Ishikawa (cell line): ENCODE measurements around the gene FHIT.
A peak's percentile ranks its signal among the peaks of the same experiment; 100 is the strongest.

ENCODE experiments used
- CEBPB ChIP-seq: IDR thresholded peaks from 2 replicates; pipeline ENCODE4 v1.6.1; 2012
- CREB1 ChIP-seq: IDR thresholded peaks from 2 replicates; pipeline ENCODE4 v1.6.1; 2012; ENCODE audit warnings: low read depth
- EGR1 ChIP-seq: IDR thresholded peaks from 2 replicates; pipeline ENCODE4 v1.6.1; 2012
- EP300 ChIP-seq: IDR thresholded peaks from 2 replicates; pipeline ENCODE4 v1.6.1; 2012; ENCODE audit warnings: borderline replicate concordance
- FOXM1 ChIP-seq: IDR thresholded peaks from 2 replicates; pipeline ENCODE4 v1.6.1; 2012; ENCODE audit warnings: low read depth, borderline replicate concordance
- NFIC ChIP-seq: IDR thresholded peaks from 2 replicates; pipeline ENCODE4 v1.6.1; 2012
- RAD21 ChIP-seq: IDR thresholded peaks from 2 replicates; pipeline ENCODE4 v1.6.1; 2012; ENCODE audit warnings: low read depth
- TAF1 ChIP-seq: IDR thresholded peaks from 2 replicates; pipeline ENCODE4 v1.6.1; 2012; ENCODE audit warnings: low read depth, mild to moderate bottlenecking
- TCF12 ChIP-seq: IDR thresholded peaks from 2 replicates; pipeline ENCODE4 v1.6.1; 2012; ENCODE audit warnings: low read depth
- TEAD4 ChIP-seq: IDR thresholded peaks from 2 replicates; pipeline ENCODE4 v1.6.1; 2012
- YY1 ChIP-seq: IDR thresholded peaks from 2 replicates; pipeline ENCODE4 v1.6.1; 2012; ENCODE audit warnings: low read depth
- ZBTB7A ChIP-seq: IDR thresholded peaks from 2 replicates; pipeline ENCODE4 v1.6.1; 2012; ENCODE audit warnings: low read depth
- TF ChIP-seq, protein P1 (sequence below): IDR thresholded peaks from 2 replicates; pipeline ENCODE4 v1.6.1; 2012
- TF ChIP-seq, protein P2 (sequence below): IDR thresholded peaks from 2 replicates; pipeline ENCODE4 v1.6.1; 2012; ENCODE audit warnings: low read depth, mild to moderate bottlenecking
- TF ChIP-seq, protein P3 (sequence below): IDR thresholded peaks from 2 replicates; pipeline ENCODE4 v1.6.1; 2012

FHIT gene

DNA sequence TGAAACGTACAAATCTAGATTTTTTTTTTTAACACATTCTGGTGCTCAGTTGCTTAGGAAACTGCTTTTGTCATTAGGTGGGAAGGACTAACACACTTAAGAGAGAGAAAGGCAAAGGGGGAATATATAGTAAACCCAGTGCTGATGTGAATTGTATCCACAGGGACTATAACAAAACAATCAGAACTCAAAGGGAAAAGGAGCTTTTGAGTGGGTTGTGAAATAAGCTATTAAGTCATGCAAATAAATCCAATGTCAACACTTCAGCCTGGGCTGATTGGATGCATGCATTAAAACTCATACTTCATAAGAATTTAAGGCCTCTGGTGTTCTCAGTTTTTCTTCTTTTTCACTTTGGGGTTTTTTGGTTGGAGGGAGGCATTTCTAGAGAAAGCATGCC lies 628.9 kb downstream of the FHIT start:
- no peak for TF ChIP-seq TEAD4

DNA sequence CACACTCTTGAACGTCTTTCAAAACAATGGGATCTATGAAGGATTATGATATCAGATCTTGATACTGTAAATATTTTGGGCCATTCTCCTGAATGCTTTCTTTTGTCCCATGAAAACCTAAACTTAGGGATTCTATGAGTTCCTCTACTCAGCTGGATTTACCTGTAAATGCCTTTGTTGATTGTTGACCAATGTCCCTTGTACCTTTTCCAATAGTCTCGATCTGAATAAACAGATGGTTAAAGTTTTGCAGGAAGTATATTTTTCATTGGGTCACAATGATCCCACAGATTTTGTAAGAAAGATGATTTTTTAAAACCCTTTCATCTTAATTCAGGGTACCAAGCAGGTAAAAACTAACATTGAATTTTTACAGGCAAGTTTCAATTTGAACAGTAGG lies 634.1 kb downstream of the FHIT start:
- TF ChIP-seq CEBPB (no peak), TAF1 (no peak), FOXM1 (no peak), EP300 (no peak), TCF12 (no peak), NFIC (no peak), EGR1 (no peak), YY1 (no peak), TEAD4 (no peak), RAD21 (no peak), ZBTB7A (no peak), CREB1 (no peak)
- TF ChIP-seq, protein P1, sequence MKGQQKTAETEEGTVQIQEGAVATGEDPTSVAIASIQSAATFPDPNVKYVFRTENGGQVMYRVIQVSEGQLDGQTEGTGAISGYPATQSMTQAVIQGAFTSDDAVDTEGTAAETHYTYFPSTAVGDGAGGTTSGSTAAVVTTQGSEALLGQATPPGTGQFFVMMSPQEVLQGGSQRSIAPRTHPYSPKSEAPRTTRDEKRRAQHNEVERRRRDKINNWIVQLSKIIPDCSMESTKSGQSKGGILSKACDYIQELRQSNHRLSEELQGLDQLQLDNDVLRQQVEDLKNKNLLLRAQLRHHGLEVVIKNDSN, result no peak
- TF ChIP-seq, protein P2, sequence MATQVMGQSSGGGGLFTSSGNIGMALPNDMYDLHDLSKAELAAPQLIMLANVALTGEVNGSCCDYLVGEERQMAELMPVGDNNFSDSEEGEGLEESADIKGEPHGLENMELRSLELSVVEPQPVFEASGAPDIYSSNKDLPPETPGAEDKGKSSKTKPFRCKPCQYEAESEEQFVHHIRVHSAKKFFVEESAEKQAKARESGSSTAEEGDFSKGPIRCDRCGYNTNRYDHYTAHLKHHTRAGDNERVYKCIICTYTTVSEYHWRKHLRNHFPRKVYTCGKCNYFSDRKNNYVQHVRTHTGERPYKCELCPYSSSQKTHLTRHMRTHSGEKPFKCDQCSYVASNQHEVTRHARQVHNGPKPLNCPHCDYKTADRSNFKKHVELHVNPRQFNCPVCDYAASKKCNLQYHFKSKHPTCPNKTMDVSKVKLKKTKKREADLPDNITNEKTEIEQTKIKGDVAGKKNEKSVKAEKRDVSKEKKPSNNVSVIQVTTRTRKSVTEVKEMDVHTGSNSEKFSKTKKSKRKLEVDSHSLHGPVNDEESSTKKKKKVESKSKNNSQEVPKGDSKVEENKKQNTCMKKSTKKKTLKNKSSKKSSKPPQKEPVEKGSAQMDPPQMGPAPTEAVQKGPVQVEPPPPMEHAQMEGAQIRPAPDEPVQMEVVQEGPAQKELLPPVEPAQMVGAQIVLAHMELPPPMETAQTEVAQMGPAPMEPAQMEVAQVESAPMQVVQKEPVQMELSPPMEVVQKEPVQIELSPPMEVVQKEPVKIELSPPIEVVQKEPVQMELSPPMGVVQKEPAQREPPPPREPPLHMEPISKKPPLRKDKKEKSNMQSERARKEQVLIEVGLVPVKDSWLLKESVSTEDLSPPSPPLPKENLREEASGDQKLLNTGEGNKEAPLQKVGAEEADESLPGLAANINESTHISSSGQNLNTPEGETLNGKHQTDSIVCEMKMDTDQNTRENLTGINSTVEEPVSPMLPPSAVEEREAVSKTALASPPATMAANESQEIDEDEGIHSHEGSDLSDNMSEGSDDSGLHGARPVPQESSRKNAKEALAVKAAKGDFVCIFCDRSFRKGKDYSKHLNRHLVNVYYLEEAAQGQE, result no peak
- TF ChIP-seq, protein P3, sequence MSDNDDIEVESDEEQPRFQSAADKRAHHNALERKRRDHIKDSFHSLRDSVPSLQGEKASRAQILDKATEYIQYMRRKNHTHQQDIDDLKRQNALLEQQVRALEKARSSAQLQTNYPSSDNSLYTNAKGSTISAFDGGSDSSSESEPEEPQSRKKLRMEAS, result no peak

DNA sequence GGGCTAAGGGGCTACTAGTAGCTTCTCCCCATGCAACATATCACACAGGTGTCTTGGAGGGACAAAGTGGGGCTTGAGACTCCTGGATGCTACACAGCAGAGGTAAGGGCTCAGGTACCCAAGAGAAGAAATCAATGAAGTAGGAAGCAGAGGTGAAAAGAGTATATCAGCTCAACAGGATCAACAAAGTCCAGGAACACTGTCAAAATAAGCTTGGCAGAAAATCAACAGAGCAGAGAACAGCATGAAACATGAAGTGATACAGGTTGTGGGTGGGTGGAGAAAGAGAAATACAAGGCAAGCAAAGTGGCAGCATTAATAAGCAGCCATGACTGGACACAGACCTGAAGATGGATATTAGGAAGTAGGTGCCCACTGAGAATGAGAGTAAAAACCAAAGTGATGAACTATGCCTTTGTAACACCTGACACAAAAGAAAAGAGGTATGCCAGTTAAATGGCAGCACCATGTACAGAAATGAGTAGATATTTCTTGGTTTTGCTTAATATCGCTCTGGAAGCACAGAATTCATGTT lies 637.4 kb downstream of the FHIT start:
- TF ChIP-seq RAD21 (no peak), TEAD4 (no peak), TAF1 (no peak), CEBPB (no peak), EP300 (no peak), NFIC (no peak), ZBTB7A (no peak), FOXM1 (no peak), CREB1 (no peak), EGR1 (no peak), TCF12 (no peak), YY1 (no peak)
- TF ChIP-seq, protein P2, result no peak
- TF ChIP-seq, protein P1, result no peak

DNA sequence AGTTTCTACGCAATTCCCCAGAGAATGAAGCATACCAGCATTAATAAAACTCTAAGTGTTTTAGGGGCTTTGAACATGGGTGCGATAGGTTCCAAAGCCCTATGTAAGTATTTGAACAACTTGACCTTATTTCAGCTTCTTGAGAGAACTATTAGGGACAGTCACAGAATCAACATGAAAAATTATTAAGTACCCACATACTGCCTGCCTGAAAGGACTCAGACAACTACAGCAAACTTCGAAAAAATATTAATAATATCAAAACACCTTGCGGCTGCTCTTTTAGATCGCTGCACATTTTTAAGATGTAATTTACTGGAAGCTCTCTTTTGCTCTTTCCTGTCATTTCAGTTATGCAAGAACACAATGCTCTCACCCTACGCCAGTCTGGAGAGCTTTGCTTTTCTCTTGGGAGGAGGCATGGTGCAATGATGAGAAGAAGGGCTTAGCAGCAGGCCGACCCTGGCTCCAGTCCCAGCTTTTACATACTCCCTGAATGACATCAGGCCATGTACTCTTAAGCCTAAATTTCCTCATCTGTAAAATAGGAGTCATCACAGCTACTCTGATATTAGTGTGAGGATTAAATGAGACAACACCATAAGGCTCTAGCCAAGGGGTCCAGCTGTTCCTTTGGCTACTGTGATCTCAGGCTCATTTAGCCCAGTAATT lies 640.7 kb downstream of the FHIT start:
- TF ChIP-seq ZBTB7A, result no peak
- peak; percentile 3; the same call in 1 of the 2 replicates for TF ChIP-seq RAD21
- TF ChIP-seq NFIC, result peak; percentile 37; the same call in 1 of the 2 replicates
- TF ChIP-seq EGR1, result no peak
- peak; percentile 53; the same call in 1 of the 2 replicates for TF ChIP-seq CEBPB

DNA sequence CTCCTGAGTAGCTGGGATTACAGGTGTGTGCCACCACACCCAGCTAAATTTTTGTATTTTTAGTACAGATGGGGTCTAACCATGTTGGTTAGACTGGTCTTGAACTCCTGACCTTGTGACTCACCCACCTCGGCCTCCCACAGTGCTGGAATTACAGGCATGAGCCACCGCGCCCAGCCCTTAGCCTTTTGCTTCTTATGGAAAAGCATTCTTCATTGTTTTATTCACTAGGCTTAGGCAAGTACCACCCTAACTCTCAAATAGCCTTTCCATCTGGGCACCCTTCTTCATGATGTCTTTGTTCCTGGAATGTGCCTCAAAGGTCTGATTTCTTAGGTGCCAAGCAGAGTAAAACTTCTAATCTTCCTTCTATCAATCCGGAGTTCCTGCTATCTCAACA lies 641.8 kb downstream of the FHIT start:
- peak; percentile 74 for TF ChIP-seq EP300
- peak; percentile 26; the same call in 1 of the 2 replicates for TF ChIP-seq NFIC
- TF ChIP-seq ZBTB7A, result no peak
- peak; percentile 86 for TF ChIP-seq TEAD4

DNA sequence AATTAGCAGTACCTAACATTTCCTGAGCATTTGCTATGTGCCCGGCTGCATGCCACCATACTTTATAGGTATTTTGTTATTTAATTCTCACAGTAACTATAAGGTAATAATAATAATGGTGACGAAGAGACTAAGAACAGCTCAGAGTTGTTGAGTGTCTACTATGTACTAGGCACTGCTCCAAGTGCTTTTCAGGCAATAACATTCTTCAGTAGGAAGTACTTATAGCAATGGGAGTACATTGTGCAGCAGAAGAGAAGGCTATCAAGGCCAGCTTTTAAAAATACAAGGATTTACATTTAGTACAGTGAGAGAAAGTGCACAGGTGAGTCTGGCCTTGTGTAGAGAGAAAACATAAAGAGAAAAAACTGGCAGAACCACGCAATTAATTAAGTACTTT lies 647.4 kb downstream of the FHIT start:
- TF ChIP-seq YY1, result no peak
- no peak for TF ChIP-seq NFIC
- TF ChIP-seq, protein P2, result no peak
- TF ChIP-seq, protein P3, result no peak
- TF ChIP-seq ZBTB7A, result no peak
- TF ChIP-seq RAD21, result no peak
- no peak for TF ChIP-seq EGR1
- no peak for TF ChIP-seq CEBPB
- TF ChIP-seq FOXM1, result no peak
- TF ChIP-seq, protein P1, result no peak
- no peak for TF ChIP-seq EP300
- TF ChIP-seq TEAD4, result no peak
- no peak for TF ChIP-seq TAF1
- no peak for TF ChIP-seq CREB1
- no peak for TF ChIP-seq TCF12
